Erythroblast (primary cell): ENCODE measurements around the gene GCN1.

Experiments used
- DNase-seq, 2 experiments: peaks; one replicate each; lab custom pipeline; 2025; lab: John Stamatoyannopoulos, UW
- GATA1 ChIP-seq: IDR thresholded peaks from 2 replicates; pipeline ENCODE4 v1.6.1; 2011; ENCODE audit warnings: low read depth, mild to moderate bottlenecking, control low read depth, low read length, moderate library complexity
- POLR2A ChIP-seq: IDR thresholded peaks from 2 replicates; pipeline ENCODE4 v1.6.1; 2011; ENCODE audit warnings: mild to moderate bottlenecking, low read length

GCN1 gene

GRCh38 chr12:120235369-120236323 lies 41.1 kb upstream of the GCN1 start:
- TF ChIP-seq GATA1, result no peak
- TF ChIP-seq POLR2A, result no peak
- no peak for DNase-seq

- TF ChIP-seq POLR2A, result no peak
- TF ChIP-seq GATA1, result no peak
Observed at GRCh38 chr12:120234643-120235368, 40.3 kb upstream of the GCN1 start.

GRCh38 chr12:120231316-120232011 lies 36.9 kb upstream of the GCN1 start:
- TF ChIP-seq POLR2A (no peak), GATA1 (no peak)
- DNase-seq, result peak in 1 of 2 experiments; percentile 45

More at GRCh38 chr12:120234643-120235368, 40.3 kb upstream of the GCN1 start:
- DNase-seq, result peak; percentile 25 to 31

- TF ChIP-seq GATA1, result no peak
- TF ChIP-seq POLR2A, result no peak
- no peak for DNase-seq
Observed at GRCh38 chr12:120230974-120231315, 36.4 kb upstream of the GCN1 start.

GRCh38 chr12:120230326-120230973 lies 35.9 kb upstream of the GCN1 start:
- peak; percentile 56 to 67 for DNase-seq
- TF ChIP-seq GATA1 (no peak), POLR2A (no peak)

- TF ChIP-seq GATA1, result no peak
- TF ChIP-seq POLR2A, result no peak
- peak in 1 of 2 experiments; percentile 30 for DNase-seq
Observed at GRCh38 chr12:120229487-120230325, 35.2 kb upstream of the GCN1 start.

GRCh38 chr12:120229071-120229486 lies 34.6 kb upstream of the GCN1 start:
- TF ChIP-seq POLR2A (no peak), GATA1 (no peak)
- peak; percentile 87 to 91 for DNase-seq

GRCh38 chr12:120228291-120229070 lies 34.0 kb upstream of the GCN1 start:
- peak; percentile 83 to 91 for DNase-seq
- TF ChIP-seq POLR2A, result no peak
- no peak for TF ChIP-seq GATA1

- TF ChIP-seq GATA1 (no peak), POLR2A (no peak)
Observed at GRCh38 chr12:120228041-120228290, 33.5 kb upstream of the GCN1 start.

GRCh38 chr12:120227233-120228040 lies 32.9 kb upstream of the GCN1 start:
- no peak for DNase-seq
- TF ChIP-seq GATA1 (no peak), POLR2A (no peak)

More at GRCh38 chr12:120228041-120228290, 33.5 kb upstream of the GCN1 start:
- DNase-seq, result no peak
